ENCODE data around the gene SNAP47.

SNAP47 gene

DNA sequence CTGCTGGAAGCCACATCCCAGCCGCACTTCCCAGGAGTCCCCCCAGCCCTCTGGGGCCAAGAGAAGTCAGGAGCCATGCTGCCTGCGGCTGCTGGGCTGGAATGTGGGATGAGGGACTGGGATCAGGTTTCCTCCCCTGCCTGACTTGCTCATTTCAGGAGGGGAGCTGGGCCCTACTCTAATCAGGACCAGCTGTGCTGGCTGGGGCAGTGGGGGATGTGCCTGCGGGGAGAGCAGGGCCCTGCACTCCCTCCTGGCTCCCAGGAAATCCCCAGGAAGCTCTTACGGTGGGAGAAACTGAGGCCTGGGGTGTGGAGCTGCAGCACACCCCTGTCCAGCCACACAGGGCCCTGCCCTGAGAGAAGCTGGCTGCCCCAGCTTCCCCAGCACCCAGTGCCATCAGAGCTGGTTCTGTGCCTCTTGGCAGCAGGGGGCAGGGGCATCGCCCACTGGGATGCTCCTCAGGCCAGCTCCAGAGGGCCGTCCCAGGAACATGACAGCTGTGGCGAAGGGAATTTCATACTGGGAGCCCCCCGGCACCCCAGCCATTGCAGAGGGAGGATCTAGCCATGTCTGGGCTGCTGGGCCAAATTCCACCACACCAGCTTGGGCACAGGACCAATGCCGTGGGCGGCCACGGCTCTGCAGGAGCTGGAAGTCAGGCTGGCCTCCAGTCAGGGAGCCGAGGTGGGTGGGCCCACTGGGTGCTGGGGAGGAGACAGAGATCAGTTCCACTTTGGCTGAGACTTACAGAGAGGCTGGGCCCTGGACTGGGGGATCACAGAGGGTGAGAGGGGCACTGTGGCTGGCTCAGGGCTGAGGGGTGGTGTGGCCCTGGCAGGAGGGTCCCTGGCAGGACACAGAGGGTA, 58.9 kb downstream of the SNAP47 start:
- H3K9me3 Mint-ChIP-seq, result no peaks in the 10 kb centered on the region
- DNase-seq (ENCODE audit: low spot score in 2 of 2), result no peak
- peaks cover 6% of the 10 kb centered on the region for H3K4me1 Mint-ChIP-seq
- H3K36me3 Mint-ChIP-seq, result no peaks in the 10 kb centered on the region
- peaks cover 5% of the 10 kb centered on the region for H3K27me3 Mint-ChIP-seq
- H3K27ac Mint-ChIP-seq, result no peak overlapping the region
- no peak for ATAC-seq (ENCODE audit: low read depth)
- H3K4me3 Mint-ChIP-seq, result no peak overlapping the region

DNA sequence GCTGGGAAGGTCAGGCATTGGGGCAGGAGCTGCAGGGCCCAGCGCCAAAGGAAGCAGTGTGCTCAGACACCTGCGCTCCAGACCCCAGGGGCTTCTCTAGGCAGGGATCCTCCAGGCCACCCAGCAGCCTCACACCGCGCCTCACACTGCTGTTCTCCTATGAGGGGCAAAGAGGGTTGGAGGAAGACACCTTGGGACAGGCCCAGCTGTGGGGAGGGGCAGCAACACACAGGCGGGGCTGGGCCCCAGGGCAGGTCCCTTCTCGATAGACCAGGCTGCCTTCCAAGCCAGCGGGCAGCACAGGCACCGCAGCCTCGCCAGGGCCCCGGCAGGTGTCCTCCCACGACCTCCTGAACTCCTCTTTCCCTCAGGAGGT, 59.6 kb downstream of the SNAP47 start:
- Mint-ChIP-seq H3K27ac (no peak overlapping the region), H3K9me3 (peaks cover under 1% of the 10 kb centered on the region), H3K36me3 (no peaks in the 10 kb centered on the region), H3K4me3 (no peak overlapping the region), H3K4me1 (peaks cover 4% of the 10 kb centered on the region), H3K27me3 (peaks cover 5% of the 10 kb centered on the region)
- ATAC-seq (ENCODE audit: low read depth) (no peak), DNase-seq (ENCODE audit: low spot score in 2 of 2) (no peak)

DNA sequence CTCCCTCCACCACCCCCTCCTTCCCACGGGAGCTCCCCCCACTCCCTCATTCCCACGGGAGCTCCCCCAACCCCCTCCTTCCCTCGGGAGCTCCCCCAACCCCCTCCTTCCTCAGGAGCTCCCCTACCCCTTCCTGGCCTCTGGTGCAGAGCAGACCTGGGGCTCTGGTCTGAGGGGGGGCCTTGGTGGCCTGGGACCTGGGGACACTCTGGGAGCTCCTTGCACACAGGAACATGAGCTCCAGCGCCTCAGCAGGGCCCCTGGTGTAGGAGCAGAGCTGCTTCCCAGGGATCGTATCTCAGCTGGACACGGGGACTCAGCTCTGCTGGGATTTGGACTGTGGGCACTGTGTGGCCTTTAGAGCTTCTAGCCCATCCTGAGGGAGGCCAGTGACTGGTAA, 60.5 kb downstream of the SNAP47 start:
- H3K27me3 Mint-ChIP-seq, result peaks cover 8% of the 10 kb centered on the region
- no peak for DNase-seq (ENCODE audit: low spot score in 2 of 2)

GRCh38 chr1:227796359-227796915, 61.2 kb downstream of the SNAP47 start:
- Mint-ChIP-seq H3K27me3 (peaks cover 8% of the 10 kb centered on the region), H3K27ac (no peak overlapping the region), H3K4me1 (peaks cover 2% of the 10 kb centered on the region), H3K9me3 (peaks cover 3% of the 10 kb centered on the region), H3K36me3 (no peaks in the 10 kb centered on the region), H3K4me3 (no peak overlapping the region)
- no peak for ATAC-seq (ENCODE audit: low read depth)
- no peak for DNase-seq (ENCODE audit: low spot score in 2 of 2)

More for the DNA sequence above, 60.5 kb downstream of the SNAP47 start:
- H3K4me1 Mint-ChIP-seq, result peaks cover 4% of the 10 kb centered on the region
- ATAC-seq (ENCODE audit: low read depth), result no peak
- H3K36me3 Mint-ChIP-seq, result no peaks in the 10 kb centered on the region
- no peak overlapping the region for H3K27ac Mint-ChIP-seq
- no peak overlapping the region for H3K4me3 Mint-ChIP-seq
- peaks cover 3% of the 10 kb centered on the region for H3K9me3 Mint-ChIP-seq

DNA sequence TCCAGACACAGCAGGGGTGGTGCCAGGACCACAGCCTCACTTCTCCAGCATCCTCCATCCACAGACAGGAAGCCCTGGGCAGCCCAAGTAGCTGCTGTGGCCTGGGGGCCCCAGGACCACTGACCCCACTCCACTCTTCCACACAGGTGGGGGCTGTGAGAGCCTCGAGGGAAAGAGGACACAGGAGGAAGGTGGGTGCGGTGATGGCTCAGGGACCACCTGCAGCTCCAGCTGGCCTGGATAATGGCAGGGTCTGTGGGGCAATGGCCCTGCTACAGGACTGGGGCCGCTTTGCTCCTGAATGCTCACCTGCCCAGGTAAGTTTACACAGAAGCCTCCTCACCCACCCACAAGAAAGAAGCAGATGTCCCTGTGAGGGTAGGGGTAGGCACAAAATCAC, 61.9 kb downstream of the SNAP47 start:
- peaks cover 8% of the 10 kb centered on the region for H3K27me3 Mint-ChIP-seq
- no peaks in the 10 kb centered on the region for H3K4me1 Mint-ChIP-seq
- peaks cover 3% of the 10 kb centered on the region for H3K9me3 Mint-ChIP-seq
- DNase-seq (ENCODE audit: low spot score in 2 of 2), result no peak
- no peak for ATAC-seq (ENCODE audit: low read depth)
- no peaks in the 10 kb centered on the region for H3K36me3 Mint-ChIP-seq
- no peak overlapping the region for H3K4me3 Mint-ChIP-seq
- no peak overlapping the region for H3K27ac Mint-ChIP-seq

- peaks cover 3% of the 10 kb centered on the region for H3K9me3 Mint-ChIP-seq
These were observed 62.4 kb downstream of the SNAP47 start for GRCh38 chr1:227797625-227798024.

DNA sequence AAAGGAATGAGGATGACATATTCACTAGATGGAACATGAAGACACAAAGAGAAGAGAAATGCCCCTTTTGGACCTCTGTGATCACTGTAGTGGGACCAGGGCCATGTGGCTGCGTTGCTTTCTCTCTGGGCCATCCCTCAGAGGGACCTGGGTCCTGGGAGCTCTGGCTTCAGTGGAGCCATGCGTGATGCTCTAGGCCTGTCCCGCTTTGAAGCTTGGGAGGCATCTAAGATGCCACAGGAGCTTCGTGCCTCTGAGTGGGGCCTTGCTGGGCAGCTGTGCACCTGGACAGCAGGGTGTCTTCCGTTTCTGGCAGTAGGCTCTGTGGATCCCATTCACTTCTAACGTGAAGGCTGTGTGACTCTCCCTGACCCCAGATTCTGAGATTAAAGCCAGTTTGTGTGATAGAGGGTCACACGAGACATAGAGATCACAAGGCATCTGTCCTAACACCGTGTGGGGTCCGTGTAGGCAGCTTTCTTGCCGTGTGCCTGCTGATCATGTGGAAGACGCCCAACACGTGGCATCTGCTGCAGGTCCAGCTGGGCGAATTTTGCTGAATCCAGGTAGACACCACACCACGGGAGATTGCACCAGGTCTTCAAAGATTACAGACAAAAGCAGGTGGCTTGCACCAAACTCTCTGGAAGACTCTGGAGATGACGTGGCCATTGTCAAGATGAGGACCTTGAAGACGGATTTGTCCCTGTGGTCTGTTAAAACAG, 63.0 kb downstream of the SNAP47 start:
- no peak overlapping the region for H3K4me3 Mint-ChIP-seq

More at GRCh38 chr1:227797625-227798024, 62.4 kb downstream of the SNAP47 start:
- no peak for ATAC-seq (ENCODE audit: low read depth)
- no peaks in the 10 kb centered on the region for H3K36me3 Mint-ChIP-seq
- H3K4me3 Mint-ChIP-seq, result no peak overlapping the region
- DNase-seq (ENCODE audit: low spot score in 2 of 2), result no peak
- H3K4me1 Mint-ChIP-seq, result no peaks in the 10 kb centered on the region
- peaks cover 8% of the 10 kb centered on the region for H3K27me3 Mint-ChIP-seq
- no peak overlapping the region for H3K27ac Mint-ChIP-seq

GRCh38 chr1:227799756-227800155, 64.5 kb downstream of the SNAP47 start:
- no peaks in the 10 kb centered on the region for H3K4me1 Mint-ChIP-seq
- DNase-seq (ENCODE audit: low spot score in 2 of 2), result no peak
- H3K9me3 Mint-ChIP-seq, result peaks cover 8% of the 10 kb centered on the region
- H3K27ac Mint-ChIP-seq, result no peak overlapping the region
- H3K36me3 Mint-ChIP-seq, result no peaks in the 10 kb centered on the region
- H3K27me3 Mint-ChIP-seq, result peaks cover 8% of the 10 kb centered on the region
- no peak for ATAC-seq (ENCODE audit: low read depth)
- no peak overlapping the region for H3K4me3 Mint-ChIP-seq

More for the DNA sequence above, 63.0 kb downstream of the SNAP47 start:
- DNase-seq (ENCODE audit: low spot score in 2 of 2) (no peak), ATAC-seq (ENCODE audit: low read depth) (no peak)
- Mint-ChIP-seq H3K9me3 (peaks cover 4% of the 10 kb centered on the region), H3K27ac (no peak overlapping the region), H3K4me1 (no peaks in the 10 kb centered on the region), H3K27me3 (peaks cover 8% of the 10 kb centered on the region), H3K36me3 (no peaks in the 10 kb centered on the region)

GRCh38 chr1:227803933-227804332, 68.7 kb downstream of the SNAP47 start:
- no peak overlapping the region for H3K27ac Mint-ChIP-seq
- peaks cover 15% of the 10 kb centered on the region for H3K27me3 Mint-ChIP-seq
- H3K36me3 Mint-ChIP-seq, result no peaks in the 10 kb centered on the region
- ATAC-seq (ENCODE audit: low read depth) (no peak), DNase-seq (ENCODE audit: low spot score in 2 of 2) (no peak)
- peaks cover 12% of the 10 kb centered on the region for H3K9me3 Mint-ChIP-seq
- no peak overlapping the region for H3K4me3 Mint-ChIP-seq
- H3K4me1 Mint-ChIP-seq, result no peaks in the 10 kb centered on the region

DNA sequence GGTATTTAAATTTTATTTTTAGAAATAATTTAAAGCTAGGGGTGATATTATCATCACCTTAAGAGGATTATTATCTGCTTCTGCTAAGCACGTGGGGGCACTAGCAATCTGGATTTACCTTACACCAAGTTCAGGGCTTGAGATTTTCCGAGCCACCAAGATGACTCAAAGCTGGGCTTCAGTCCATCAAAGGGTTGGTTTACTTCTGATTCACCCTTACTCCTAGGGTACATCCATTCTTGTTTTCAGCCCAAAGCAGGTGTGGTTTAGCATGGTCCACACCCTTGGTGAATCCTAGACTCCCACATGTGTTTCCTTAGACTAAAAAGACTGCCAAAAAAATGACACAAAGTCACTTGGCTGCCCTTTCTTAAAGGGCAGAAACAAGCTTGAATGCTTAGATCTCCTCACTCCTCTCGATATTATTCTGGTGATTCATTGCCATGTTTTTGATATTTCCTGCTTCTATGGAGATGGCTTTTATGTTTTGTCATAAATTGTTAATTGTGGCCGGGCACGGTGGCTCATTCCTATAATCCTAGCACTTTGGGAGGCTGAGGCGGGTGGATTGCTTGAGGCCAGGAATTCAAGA, 70.5 kb downstream of the SNAP47 start:
- H3K4me3 Mint-ChIP-seq, result no peak overlapping the region
- DNase-seq (ENCODE audit: low spot score in 2 of 2) (no peak), ATAC-seq (ENCODE audit: low read depth) (no peak)
- H3K36me3 Mint-ChIP-seq, result no peaks in the 10 kb centered on the region
- no peak overlapping the region for H3K27ac Mint-ChIP-seq
- peaks cover 12% of the 10 kb centered on the region for H3K27me3 Mint-ChIP-seq
- peaks cover 10% of the 10 kb centered on the region for H3K9me3 Mint-ChIP-seq
- H3K4me1 Mint-ChIP-seq, result no peaks in the 10 kb centered on the region

GRCh38 chr1:227808566-227808965, 73.3 kb downstream of the SNAP47 start:
- DNase-seq (ENCODE audit: low spot score in 2 of 2), result no peak
- Mint-ChIP-seq H3K4me3 (no peak overlapping the region), H3K9me3 (peaks cover 15% of the 10 kb centered on the region), H3K27ac (no peak overlapping the region), H3K4me1 (no peaks in the 10 kb centered on the region), H3K27me3 (peaks cover 12% of the 10 kb centered on the region), H3K36me3 (peaks cover 5% of the 10 kb centered on the region)
- no peak for ATAC-seq (ENCODE audit: low read depth)

- Mint-ChIP-seq H3K27me3 (peaks cover 12% of the 10 kb centered on the region), H3K4me1 (no peaks in the 10 kb centered on the region), H3K27ac (no peak overlapping the region), H3K9me3 (peaks cover 14% of the 10 kb centered on the region), H3K4me3 (no peak overlapping the region), H3K36me3 (peaks cover 5% of the 10 kb centered on the region)
- ATAC-seq (ENCODE audit: low read depth) (no peak), DNase-seq (ENCODE audit: low spot score in 2 of 2) (no peak)
These were observed 73.8 kb downstream of the SNAP47 start for GRCh38 chr1:227809026-227809425.

- Mint-ChIP-seq H3K27me3 (no peaks in the 10 kb centered on the region), H3K4me3 (no peak overlapping the region), H3K9me3 (peaks cover 12% of the 10 kb centered on the region), H3K36me3 (peaks cover 5% of the 10 kb centered on the region), H3K27ac (no peak overlapping the region), H3K4me1 (no peaks in the 10 kb centered on the region)
- ATAC-seq (ENCODE audit: low read depth), result no peak
- DNase-seq (ENCODE audit: low spot score in 2 of 2), result no peak
These were observed 78.7 kb downstream of the SNAP47 start for GRCh38 chr1:227813962-227814361.
